CD4-positive, alpha-beta T cell (primary cell): Measurements from ENCODE around the gene FMO1. TPM values are rescaled to one million over a fixed set of nuclear protein-coding genes. Genes with fewer than 3 reads are reported as not detected.

ENCODE experiments used
- ATAC-seq: fragments of 200-7000 bp; cut with Tn5 transposase; one replicate; pipeline ENCODE4 v1.10.0; 2022; ENCODE audit warnings: mild to moderate bottlenecking; ENCODE audit not compliant: poor library complexity
- CTCF ChIA-PET: fragments of 350-600 bp; sonication (Branson Sonifier 250); formaldehyde crosslinking; loops from one replicate; lab custom pipeline; 2021; ENCODE audit warnings: antibody characterized with exemption, inconsistent platforms; lab: Charles Lee
- POLR2A ChIA-PET: fragments of 350-600 bp; sonication (Branson Sonifier 250); formaldehyde crosslinking; loops from one replicate; lab custom pipeline; 2021; ENCODE audit warnings: antibody characterized with exemption, inconsistent platforms; lab: Charles Lee
- DNase-seq, 14 experiments: peaks; one replicate each; pipeline ENCODE4 v3.0.0-alpha.2; 2013 to 2020; ENCODE audit warnings: mixed read lengths in 2 of 14
- H3K27ac ChIP-seq, 2 donors: one replicate each; pipeline versions ENCODE4 v1.5.1 to v1.7.0; 2013; ENCODE audit warnings: low read length in 2 of 2, low read depth in 1 of 2, mild to moderate bottlenecking in 1 of 2
- H3K27me3 ChIP-seq, 2 experiments: 1 replicate in 1 of 2; 2 replicates in 1 of 2; pipeline versions ENCODE4 v1.6.1 to v1.7.0; 2013; ENCODE audit warnings: low read length in 2 of 2, control low read depth in 1 of 2, mild to moderate bottlenecking in 1 of 2, moderate library complexity in 1 of 2; ENCODE audit not compliant: insufficient read depth in 2 of 2, control insufficient read depth in 1 of 2
- H3K36me3 ChIP-seq: one replicate; pipeline ENCODE4 v1.6.1; 2013; ENCODE audit warnings: low read length, control low read depth; ENCODE audit not compliant: insufficient read depth
- H3K4me1 ChIP-seq: one replicate; pipeline ENCODE4 v1.6.1; 2013; ENCODE audit warnings: low read length, control low read depth; ENCODE audit not compliant: insufficient read depth
- H3K4me3 ChIP-seq: one replicate; pipeline ENCODE4 v1.5.1; 2013; ENCODE audit warnings: mild to moderate bottlenecking, low read length, moderate library complexity
- H3K9me3 ChIP-seq, 2 experiments: 1 replicate in 1 of 2; 2 replicates in 1 of 2; pipeline versions ENCODE4 v1.6.1 to v1.7.0; 2013; ENCODE audit warnings: low read length in 2 of 2, mild to moderate bottlenecking in 2 of 2, control low read depth in 1 of 2, moderate library complexity in 1 of 2; ENCODE audit not compliant: control insufficient read depth in 1 of 2, insufficient read depth in 1 of 2
- H3K27ac Mint-ChIP-seq: one replicate; pipeline ENCODE4 v1.8.0; 2020; ENCODE audit warnings: mixed read lengths
- H3K27me3 Mint-ChIP-seq: one replicate; pipeline ENCODE4 v1.8.0; 2021; ENCODE audit warnings: mixed read lengths
- H3K36me3 Mint-ChIP-seq: one replicate; pipeline ENCODE4 v1.8.0; 2021; ENCODE audit warnings: low read depth, mixed read lengths
- H3K4me1 Mint-ChIP-seq: one replicate; pipeline ENCODE4 v1.8.0; 2021; ENCODE audit warnings: low read depth, mixed read lengths
- H3K4me3 Mint-ChIP-seq: one replicate; pipeline ENCODE4 v1.8.0; 2020; ENCODE audit warnings: mild to moderate bottlenecking, mixed read lengths
- H3K9me3 Mint-ChIP-seq: one replicate; pipeline ENCODE4 v1.8.0; 2020; ENCODE audit warnings: mixed read lengths
- intact Hi-C, 2 experiments: fragments of 100-400 bp; cut with DNase I in 1 of 2; cut with micrococcal nuclease in 1 of 2; formaldehyde crosslinking; loops; one replicate each; pipeline versions ENCODE4 v1.15.1 to v1.9.0; 2023 to 2025; cut with DNase I, micrococcal nuclease
- total RNA-seq, 174 experiments: library from RNA in 2 of 174; stranded (reverse) in 2 of 174; gene quantifications; one replicate each; pipeline ENCODE4 v1.2.3 and lab custom pipeline; 2021 to 2026
- TF ChIP-seq, protein P1 (sequence below): fragments of 200-600 bp; IDR thresholded peaks from one replicate; pipeline ENCODE4 v1.8.0; 2022; ENCODE audit warnings: antibody characterized with exemption, mild to moderate bottlenecking

The FMO1 gene
- total RNA-seq, 2 experiments from 2014 or later: not detected

DNA sequence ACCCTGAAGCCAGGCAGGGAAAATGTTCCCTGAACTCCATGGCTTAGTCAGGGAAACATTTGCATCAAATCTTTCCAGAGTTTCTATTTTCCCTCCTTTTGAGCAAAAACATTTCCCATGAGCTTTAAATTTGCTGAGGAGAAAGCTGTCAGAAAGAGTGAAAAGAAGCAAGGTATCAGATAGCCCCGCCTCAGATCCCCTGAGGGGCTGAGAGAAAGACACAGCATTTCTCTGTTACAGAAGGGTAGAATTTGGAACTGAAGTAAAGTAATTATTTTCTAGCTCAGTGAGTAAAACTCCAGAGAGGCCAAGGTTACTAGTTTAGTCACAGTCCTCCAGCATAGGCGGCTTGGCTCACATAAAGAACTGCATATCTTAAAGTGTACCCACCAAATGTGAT is 10.6 kb downstream of the FMO1 start:
- H3K36me3 ChIP-seq: no peaks in the 10 kb centered on the region
- no peaks in the 10 kb centered on the region for H3K4me1 ChIP-seq
- CTCF ChIA-PET: no interaction called here
- no peak for DNase-seq
- Mint-ChIP-seq H3K4me3 (no peak overlapping the region), H3K4me1 (no peaks in the 10 kb centered on the region), H3K27me3 (peaks cover 18% of the 10 kb centered on the region), H3K27ac (no peak overlapping the region), H3K9me3 (no peaks in the 10 kb centered on the region), H3K36me3 (no peaks in the 10 kb centered on the region)
- no peaks in the 10 kb centered on the region for H3K9me3 ChIP-seq
- no peak overlapping the region for H3K4me3 ChIP-seq
- no peak overlapping the region for H3K27ac ChIP-seq
- intact Hi-C loops: no loop called here
- POLR2A ChIA-PET: no interaction called here
- TF ChIP-seq, protein P1, sequence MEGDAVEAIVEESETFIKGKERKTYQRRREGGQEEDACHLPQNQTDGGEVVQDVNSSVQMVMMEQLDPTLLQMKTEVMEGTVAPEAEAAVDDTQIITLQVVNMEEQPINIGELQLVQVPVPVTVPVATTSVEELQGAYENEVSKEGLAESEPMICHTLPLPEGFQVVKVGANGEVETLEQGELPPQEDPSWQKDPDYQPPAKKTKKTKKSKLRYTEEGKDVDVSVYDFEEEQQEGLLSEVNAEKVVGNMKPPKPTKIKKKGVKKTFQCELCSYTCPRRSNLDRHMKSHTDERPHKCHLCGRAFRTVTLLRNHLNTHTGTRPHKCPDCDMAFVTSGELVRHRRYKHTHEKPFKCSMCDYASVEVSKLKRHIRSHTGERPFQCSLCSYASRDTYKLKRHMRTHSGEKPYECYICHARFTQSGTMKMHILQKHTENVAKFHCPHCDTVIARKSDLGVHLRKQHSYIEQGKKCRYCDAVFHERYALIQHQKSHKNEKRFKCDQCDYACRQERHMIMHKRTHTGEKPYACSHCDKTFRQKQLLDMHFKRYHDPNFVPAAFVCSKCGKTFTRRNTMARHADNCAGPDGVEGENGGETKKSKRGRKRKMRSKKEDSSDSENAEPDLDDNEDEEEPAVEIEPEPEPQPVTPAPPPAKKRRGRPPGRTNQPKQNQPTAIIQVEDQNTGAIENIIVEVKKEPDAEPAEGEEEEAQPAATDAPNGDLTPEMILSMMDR: no peak
- peaks cover 0 to 4% of the 10 kb centered on the region in 2 experiments for H3K27me3 ChIP-seq
- ATAC-seq: no peak

DNA sequence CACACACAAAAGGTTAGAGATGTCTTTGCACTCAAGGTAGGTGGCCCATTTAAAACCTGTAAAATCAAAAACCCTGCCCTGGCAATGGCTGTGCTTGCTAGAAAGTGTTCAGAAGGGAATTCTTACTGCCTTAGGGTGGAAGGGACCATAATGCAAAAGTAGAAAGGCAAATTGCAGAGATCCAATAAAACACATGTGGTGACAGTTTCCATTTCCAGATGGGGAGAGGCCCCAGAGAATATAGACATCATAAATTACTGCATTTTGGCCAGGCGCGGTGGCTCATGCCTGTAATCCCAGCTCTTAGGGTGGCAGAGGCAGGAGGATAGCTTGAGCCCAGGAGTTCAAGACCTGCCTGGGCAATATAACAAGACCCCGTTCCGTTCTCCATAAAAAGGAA is 13.0 kb downstream of the FMO1 start:
- Mint-ChIP-seq H3K27me3 (no peaks in the 10 kb centered on the region), H3K36me3 (no peaks in the 10 kb centered on the region), H3K4me3 (no peak overlapping the region), H3K4me1 (no peaks in the 10 kb centered on the region), H3K27ac (no peak overlapping the region), H3K9me3 (no peaks in the 10 kb centered on the region)
- ATAC-seq (no peak), DNase-seq (no peak)
- Histone ChIP-seq H3K4me3 (no peak overlapping the region), H3K36me3 (no peaks in the 10 kb centered on the region), H3K9me3 (no peaks in the 10 kb centered on the region), H3K27ac (no peak overlapping the region), H3K4me1 (no peaks in the 10 kb centered on the region), H3K27me3 (no peaks in the 10 kb centered on the region)
- intact Hi-C loops: no loop called here
- ChIA-PET CTCF (no interaction called here), POLR2A (no interaction called here)
- TF ChIP-seq, protein P1: no peak

DNA sequence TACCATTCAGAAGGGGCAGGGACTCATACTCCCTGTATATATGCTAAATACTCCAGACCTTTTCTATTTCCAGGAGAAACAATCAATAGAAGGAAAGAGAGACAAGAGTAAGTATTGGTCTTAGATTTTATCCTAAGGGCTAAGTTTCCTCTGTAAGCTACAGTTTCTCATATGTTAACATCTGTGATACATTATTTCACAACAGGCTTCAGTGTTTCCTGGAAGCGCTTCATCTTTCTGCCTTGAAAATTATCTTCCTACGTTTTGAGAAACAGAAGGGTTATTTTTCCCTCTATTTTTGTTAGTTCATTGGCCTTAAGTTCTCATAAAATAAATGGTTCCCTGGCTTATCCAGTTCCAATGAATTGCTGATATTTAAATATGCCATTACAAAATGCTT is 15.6 kb downstream of the FMO1 start:
- Mint-ChIP-seq H3K27me3 (peaks cover 2% of the 10 kb centered on the region), H3K36me3 (no peaks in the 10 kb centered on the region), H3K4me3 (no peak overlapping the region), H3K9me3 (no peaks in the 10 kb centered on the region), H3K27ac (no peak overlapping the region), H3K4me1 (no peaks in the 10 kb centered on the region)
- DNase-seq (no peak), ATAC-seq (no peak)
- TF ChIP-seq, protein P1: no peak
- CTCF ChIA-PET: no interaction called here
- H3K27me3 ChIP-seq: peaks cover 0 to 4% of the 10 kb centered on the region in 2 experiments
- no peak overlapping the region for H3K4me3 ChIP-seq
- POLR2A ChIA-PET: no interaction called here
- intact Hi-C loops: no loop called here
- no peaks in the 10 kb centered on the region for H3K36me3 ChIP-seq
- H3K9me3 ChIP-seq: no peaks in the 10 kb centered on the region
- no peak overlapping the region for H3K27ac ChIP-seq
- no peaks in the 10 kb centered on the region for H3K4me1 ChIP-seq
